ENCODE data around the gene FXYD6. TPM values are rescaled to one million over a fixed set of nuclear protein-coding genes. Genes with fewer than 3 reads are reported as not detected.

FXYD6 gene
- total and polyA plus RNA-seq, 2 of the 8 experiments (the other 6 are each of a cell fraction or from before 2014, with no cell fraction given), result 44.6 to 117 TPM

GRCh38 chr11:117825538-117826189, 50.8 kb downstream of the FXYD6 start (continued):
- no peak for TF ChIP-seq RAD21 (IDR thresholded peaks at IDR 0.05 in 1 of 2, conservative IDR thresholded peaks at IDR 0.05 in 1 of 2; ENCODE audit: low read depth in 2 of 2, low read length in 2 of 2)
- TF ChIP-seq CBX5 (IDR thresholded peaks at IDR 0.05; ENCODE audit: low read depth, low read length), result no peak
- TF ChIP-seq KDM1A (IDR thresholded peaks at IDR 0.05; ENCODE audit: borderline replicate concordance, low read length), result no peak
